ENCODE results near the gene MROH2A.

The MROH2A gene

GRCh38 chr2:233816334-233816733 lies 38.2 kb downstream of the MROH2A start:
- no peak overlapping the region for H3K4me3 ChIP-seq (ENCODE audit: low read depth, low read length)
- peaks cover 7% of the 10 kb centered on the region for H3K9me3 ChIP-seq (ENCODE audit: insufficient read depth, low read depth, low read length)
- H3K14ac ChIP-seq (ENCODE audit: low read length), result no peak overlapping the region
- H3K18ac ChIP-seq (ENCODE audit: low read length), result no peak overlapping the region
- no peaks in the 10 kb centered on the region for H3K79me1 ChIP-seq (ENCODE audit: low read length)
- no peak overlapping the region for H2BK120ac ChIP-seq (ENCODE audit: insufficient read depth, low read length, poor library complexity)
- no peak overlapping the region for H3K23ac ChIP-seq (ENCODE audit: low read length)
- no peak for DNase-seq
- no CpG with 5 or more reads among the region's 2 CpGs for WGBS (ENCODE audit: extremely low coverage, insufficient coverage, insufficient read length)
- no peak overlapping the region for H4K12ac ChIP-seq (ENCODE audit: low read depth, low read length)
- H2BK12ac ChIP-seq (ENCODE audit: low read length), result no peak overlapping the region
- no peak overlapping the region for H2BK5ac ChIP-seq (ENCODE audit: low read depth, low read length, poor library complexity)
- H2AK5ac ChIP-seq (ENCODE audit: low read length), result no peak overlapping the region
- no peak overlapping the region for H4K8ac ChIP-seq (ENCODE audit: low read depth, low read length)
- H3K4ac ChIP-seq (ENCODE audit: low read depth, low read length), result no peak overlapping the region
- H3K4me1 ChIP-seq (ENCODE audit: control insufficient read depth in 1 of 2, insufficient read depth in 2 of 2, low read length in 2 of 2), result no peaks in the 10 kb centered on the region
- no peak overlapping the region for H3K9ac ChIP-seq (ENCODE audit: low read length)
- H3K36me3 ChIP-seq (ENCODE audit: control insufficient read depth in 1 of 2, insufficient read depth in 2 of 2, low read length in 2 of 2), result no peaks in the 10 kb centered on the region
- no peak overlapping the region for H3K27ac ChIP-seq (ENCODE audit: low read depth, low read length)
- H3K79me2 ChIP-seq (ENCODE audit: control insufficient read depth, insufficient read depth, low read length, poor library complexity), result no peaks in the 10 kb centered on the region
- no peak overlapping the region for H3K4me2 ChIP-seq (ENCODE audit: low read length)
- H4K91ac ChIP-seq (ENCODE audit: low read depth, low read length), result no peak overlapping the region
- H3K27me3 ChIP-seq (ENCODE audit: insufficient read depth, low read length), result no peaks in the 10 kb centered on the region
- no peak overlapping the region for H2AFZ ChIP-seq (ENCODE audit: insufficient read depth, low read length, poor library complexity)

- Histone ChIP-seq H3K36me3 (ENCODE audit: control insufficient read depth in 1 of 2, insufficient read depth in 2 of 2, low read length in 2 of 2) (no peaks in the 10 kb centered on the region), H3K18ac (ENCODE audit: low read length) (no peak overlapping the region), H2BK12ac (ENCODE audit: low read length) (no peak overlapping the region), H2BK5ac (ENCODE audit: low read depth, low read length, poor library complexity) (no peak overlapping the region), H3K79me2 (ENCODE audit: control insufficient read depth, insufficient read depth, low read length, poor library complexity) (no peaks in the 10 kb centered on the region), H2AFZ (ENCODE audit: insufficient read depth, low read length, poor library complexity) (no peak overlapping the region), H3K9ac (ENCODE audit: low read length) (no peak overlapping the region), H3K23ac (ENCODE audit: low read length) (no peak overlapping the region), H4K91ac (ENCODE audit: low read depth, low read length) (no peak overlapping the region), H3K27ac (ENCODE audit: low read depth, low read length) (no peak overlapping the region), H3K9me3 (ENCODE audit: insufficient read depth, low read depth, low read length) (peaks cover 6% of the 10 kb centered on the region), H3K27me3 (ENCODE audit: insufficient read depth, low read length) (no peaks in the 10 kb centered on the region), H3K4me2 (ENCODE audit: low read length) (no peak overlapping the region), H4K8ac (ENCODE audit: low read depth, low read length) (no peak overlapping the region), H3K4me3 (ENCODE audit: low read depth, low read length) (no peak overlapping the region), H3K4me1 (ENCODE audit: control insufficient read depth in 1 of 2, insufficient read depth in 2 of 2, low read length in 2 of 2) (no peaks in the 10 kb centered on the region), H4K12ac (ENCODE audit: low read depth, low read length) (no peak overlapping the region), H3K79me1 (ENCODE audit: low read length) (no peaks in the 10 kb centered on the region), H2AK5ac (ENCODE audit: low read length) (no peak overlapping the region), H3K4ac (ENCODE audit: low read depth, low read length) (no peak overlapping the region), H2BK120ac (ENCODE audit: insufficient read depth, low read length, poor library complexity) (no peak overlapping the region), H3K14ac (ENCODE audit: low read length) (no peak overlapping the region)
- no peak for DNase-seq
- no CpG with 5 or more reads among the region's 4 CpGs for WGBS (ENCODE audit: extremely low coverage, insufficient coverage, insufficient read length)
Observed at GRCh38 chr2:233816771-233817170, 38.6 kb downstream of the MROH2A start.

- no peak overlapping the region for H2BK120ac ChIP-seq (ENCODE audit: insufficient read depth, low read length, poor library complexity)
- no peak overlapping the region for H2AK5ac ChIP-seq (ENCODE audit: low read length)
- H3K9me3 ChIP-seq (ENCODE audit: insufficient read depth, low read depth, low read length), result peaks cover 5% of the 10 kb centered on the region
- H3K14ac ChIP-seq (ENCODE audit: low read length), result no peak overlapping the region
- WGBS (ENCODE audit: extremely low coverage, insufficient coverage, insufficient read length), result no CpG with 5 or more reads among the region's 3 CpGs
- H3K27ac ChIP-seq (ENCODE audit: low read depth, low read length), result no peak overlapping the region
- no peak overlapping the region for H3K4me3 ChIP-seq (ENCODE audit: low read depth, low read length)
- no peak overlapping the region for H3K4me2 ChIP-seq (ENCODE audit: low read length)
- H4K91ac ChIP-seq (ENCODE audit: low read depth, low read length), result no peak overlapping the region
- H3K23ac ChIP-seq (ENCODE audit: low read length), result no peak overlapping the region
- H3K79me2 ChIP-seq (ENCODE audit: control insufficient read depth, insufficient read depth, low read length, poor library complexity), result no peaks in the 10 kb centered on the region
- H2BK5ac ChIP-seq (ENCODE audit: low read depth, low read length, poor library complexity), result no peak overlapping the region
- no peak overlapping the region for H2BK12ac ChIP-seq (ENCODE audit: low read length)
- H3K4ac ChIP-seq (ENCODE audit: low read depth, low read length), result no peak overlapping the region
- no peak overlapping the region for H4K12ac ChIP-seq (ENCODE audit: low read depth, low read length)
- no peaks in the 10 kb centered on the region for H3K27me3 ChIP-seq (ENCODE audit: insufficient read depth, low read length)
- no peak overlapping the region for H3K18ac ChIP-seq (ENCODE audit: low read length)
- H4K8ac ChIP-seq (ENCODE audit: low read depth, low read length), result no peak overlapping the region
- no peak overlapping the region for H2AFZ ChIP-seq (ENCODE audit: insufficient read depth, low read length, poor library complexity)
- H3K9ac ChIP-seq (ENCODE audit: low read length), result no peak overlapping the region
- H3K4me1 ChIP-seq (ENCODE audit: control insufficient read depth in 1 of 2, insufficient read depth in 2 of 2, low read length in 2 of 2), result no peaks in the 10 kb centered on the region
- no peak for DNase-seq
- H3K79me1 ChIP-seq (ENCODE audit: low read length), result no peaks in the 10 kb centered on the region
- H3K36me3 ChIP-seq (ENCODE audit: control insufficient read depth in 1 of 2, insufficient read depth in 2 of 2, low read length in 2 of 2), result no peaks in the 10 kb centered on the region
Observed at GRCh38 chr2:233817361-233817911, 39.3 kb downstream of the MROH2A start.

- H3K79me1 ChIP-seq (ENCODE audit: low read length), result no peaks in the 10 kb centered on the region
- no peak overlapping the region for H3K23ac ChIP-seq (ENCODE audit: low read length)
- no peaks in the 10 kb centered on the region for H3K79me2 ChIP-seq (ENCODE audit: control insufficient read depth, insufficient read depth, low read length, poor library complexity)
- H3K4me3 ChIP-seq (ENCODE audit: low read depth, low read length), result no peak overlapping the region
- no peak overlapping the region for H2AFZ ChIP-seq (ENCODE audit: insufficient read depth, low read length, poor library complexity)
- H4K91ac ChIP-seq (ENCODE audit: low read depth, low read length), result no peak overlapping the region
- no peak for DNase-seq
- H3K4ac ChIP-seq (ENCODE audit: low read depth, low read length), result no peak overlapping the region
- H4K8ac ChIP-seq (ENCODE audit: low read depth, low read length), result no peak overlapping the region
- no peak overlapping the region for H3K9ac ChIP-seq (ENCODE audit: low read length)
- H3K18ac ChIP-seq (ENCODE audit: low read length), result no peak overlapping the region
- H2BK120ac ChIP-seq (ENCODE audit: insufficient read depth, low read length, poor library complexity), result no peak overlapping the region
- no peak overlapping the region for H2AK5ac ChIP-seq (ENCODE audit: low read length)
- no peaks in the 10 kb centered on the region for H3K36me3 ChIP-seq (ENCODE audit: control insufficient read depth in 1 of 2, insufficient read depth in 2 of 2, low read length in 2 of 2)
- no peak overlapping the region for H4K12ac ChIP-seq (ENCODE audit: low read depth, low read length)
- H3K9me3 ChIP-seq (ENCODE audit: insufficient read depth, low read depth, low read length), result peaks cover 5% of the 10 kb centered on the region
- no peak overlapping the region for H2BK5ac ChIP-seq (ENCODE audit: low read depth, low read length, poor library complexity)
- H2BK12ac ChIP-seq (ENCODE audit: low read length), result no peak overlapping the region
- H3K27me3 ChIP-seq (ENCODE audit: insufficient read depth, low read length), result no peaks in the 10 kb centered on the region
- no peak overlapping the region for H3K14ac ChIP-seq (ENCODE audit: low read length)
- WGBS (ENCODE audit: extremely low coverage, insufficient coverage, insufficient read length), result no CpG with 5 or more reads among the region's 11 CpGs
- no peak overlapping the region for H3K27ac ChIP-seq (ENCODE audit: low read depth, low read length)
- no peaks in the 10 kb centered on the region for H3K4me1 ChIP-seq (ENCODE audit: control insufficient read depth in 1 of 2, insufficient read depth in 2 of 2, low read length in 2 of 2)
- H3K4me2 ChIP-seq (ENCODE audit: low read length), result no peak overlapping the region
Observed at GRCh38 chr2:233817995-233818638, 40.0 kb downstream of the MROH2A start.
